ENCODE measurements around the gene PSPN. TPM values are rescaled to one million over a fixed set of nuclear protein-coding genes. Genes with fewer than 3 reads are reported as not detected.

PSPN gene
- total and polyA plus RNA-seq, 2 of the 13 experiments (the other 11 are each of a cell fraction or from before 2014, with no cell fraction given): 0.69 to 1.1 TPM

- TF ChIP-seq SP5 (CRISPR knock-in tag; IDR thresholded peaks at IDR 0.05; ENCODE audit: borderline replicate concordance, low read depth): peak; percentile 30; the same call in 1 of the 2 replicates
- TF ChIP-seq CAMTA2 (CRISPR knock-in tag; IDR thresholded peaks at IDR 0.05; ENCODE audit: borderline replicate concordance): no peak
- no peak for TF ChIP-seq XBP1 (CRISPR knock-in tag; IDR thresholded peaks at IDR 0.05)
- TF ChIP-seq ZNF589 (CRISPR knock-in tag; conservative IDR thresholded peaks at IDR 0.05): no peak
- TF ChIP-seq, protein P1, sequence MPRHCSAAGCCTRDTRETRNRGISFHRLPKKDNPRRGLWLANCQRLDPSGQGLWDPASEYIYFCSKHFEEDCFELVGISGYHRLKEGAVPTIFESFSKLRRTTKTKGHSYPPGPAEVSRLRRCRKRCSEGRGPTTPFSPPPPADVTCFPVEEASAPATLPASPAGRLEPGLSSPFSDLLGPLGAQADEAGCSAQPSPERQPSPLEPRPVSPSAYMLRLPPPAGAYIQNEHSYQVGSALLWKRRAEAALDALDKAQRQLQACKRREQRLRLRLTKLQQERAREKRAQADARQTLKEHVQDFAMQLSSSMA (CRISPR knock-in tag; IDR thresholded peaks at IDR 0.05): no peak
- TF ChIP-seq NR2F6 (IDR thresholded peaks at IDR 0.05): no peak
- TF ChIP-seq NR2F6 (CRISPR knock-in tag; IDR thresholded peaks at IDR 0.05): no peak
- no peak for TF ChIP-seq HNF4A (CRISPR knock-in tag; IDR thresholded peaks at IDR 0.05)
- peak; percentile 69; the same call in 1 of the 2 replicates for TF ChIP-seq PCBP1 (IDR thresholded peaks at IDR 0.05; ENCODE audit: borderline replicate concordance, low read depth, low read length)
- peak; percentile 40; the same call in 1 of the 2 replicates for TF ChIP-seq ARID4A (CRISPR knock-in tag; IDR thresholded peaks at IDR 0.05; ENCODE audit: borderline replicate concordance)
- TF ChIP-seq ZNF260 (CRISPR knock-in tag; IDR thresholded peaks at IDR 0.05; ENCODE audit: borderline replicate concordance, low read depth): no peak
- no peak for TF ChIP-seq SNAI1 (CRISPR knock-in tag; IDR thresholded peaks at IDR 0.05; ENCODE audit: borderline replicate concordance)
- TF ChIP-seq BORCS8-MEF2B (CRISPR knock-in tag; IDR thresholded peaks at IDR 0.05): no peak; the same call in 1 of the 2 replicates
- peak; percentile 20; the same call in 1 of the 2 replicates for TF ChIP-seq ELF1 (CRISPR knock-in tag; IDR thresholded peaks at IDR 0.05)
- no peak for TF ChIP-seq PAWR (CRISPR knock-in tag; IDR thresholded peaks at IDR 0.05; ENCODE audit: borderline replicate concordance)
- no peak for TF ChIP-seq ZNF205 (CRISPR knock-in tag; IDR thresholded peaks at IDR 0.05)
- no peak for TF ChIP-seq ZNF609 (CRISPR knock-in tag; IDR thresholded peaks at IDR 0.05; ENCODE audit: borderline replicate concordance)
- peak; percentile 73 for TF ChIP-seq ZFY (CRISPR knock-in tag; IDR thresholded peaks at IDR 0.05)
- peak; percentile 89; the same call in 1 of the 2 replicates for TF ChIP-seq GFI1 (CRISPR knock-in tag; IDR thresholded peaks at IDR 0.05; ENCODE audit: borderline replicate concordance)
- no peak for TF ChIP-seq IKZF4 (CRISPR knock-in tag; IDR thresholded peaks at IDR 0.05; ENCODE audit: borderline replicate concordance, low read depth, not compliant biosample characterization)
- no peak for TF ChIP-seq RFX1 (IDR thresholded peaks at IDR 0.05)
These were observed 49.4 kb upstream of the PSPN start (continued) for GRCh38 chr19:6424939-6425731.

Data from HepG2 (cell line).